HS-27A (cell line): ENCODE measurements around the gene GDAP2.
"Not testable (repeated sequence)": the region's sequence is repeated elsewhere in the genome, so short reads cannot be mapped to it uniquely, and the experiment has no call there.

Source experiments
- DNase-seq: peaks from one replicate; pipeline ENCODE4 v3.0.0-alpha.2; 2012; ENCODE audit warnings: low read depth, missing footprints

Gene GDAP2

DNA sequence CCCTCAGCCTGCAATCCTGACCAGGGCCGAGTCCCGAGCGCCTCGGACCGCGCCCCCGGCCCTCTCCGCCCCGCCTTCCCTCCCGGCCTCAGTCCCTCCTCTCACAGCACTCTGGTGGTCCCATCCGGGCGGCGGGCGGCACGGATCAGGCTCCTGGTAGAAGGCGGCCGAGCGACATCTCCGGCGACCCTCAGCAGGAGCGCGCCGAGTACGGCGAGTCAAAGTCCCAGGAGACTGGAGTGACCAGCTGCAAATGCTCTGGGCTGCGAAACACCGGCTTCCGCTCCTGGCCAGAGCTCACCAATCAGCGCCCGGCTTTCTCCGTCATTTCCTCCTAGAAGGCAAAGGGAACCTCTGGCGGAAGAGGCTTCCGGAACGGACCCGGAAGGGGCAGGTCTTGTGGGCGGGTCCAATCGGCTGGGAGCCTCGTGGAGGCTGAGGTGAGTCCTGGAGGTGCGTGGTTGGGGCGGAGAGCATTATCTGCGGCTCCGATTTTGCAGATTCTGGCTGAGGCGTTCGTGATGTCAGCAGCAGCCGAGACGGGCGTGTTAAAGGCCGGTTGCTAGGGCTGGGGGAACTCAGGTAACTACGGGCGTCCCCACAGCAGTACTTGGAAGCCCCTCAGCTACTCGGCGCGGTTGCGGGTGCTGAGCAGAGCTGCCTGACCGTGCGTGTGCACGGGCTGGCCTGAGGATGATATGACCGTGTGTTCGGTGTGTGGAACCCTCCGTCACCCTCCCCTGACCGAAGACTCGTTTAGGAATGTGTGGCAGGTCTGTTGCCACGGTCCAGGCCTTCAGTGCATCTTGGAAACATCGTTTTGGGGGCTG lies at the start of gene GDAP2, which contains the start of gene WDR3:
Gene GDAP2, minus strand, starts transcription at position 279 of the 830 bp plus-strand sequence. CDS start 9,264 bp downstream, outside the sequence.
Gene WDR3, plus strand, starts transcription at position 397 of the 830 bp plus-strand sequence. CDS start 3,581 bp downstream, outside the sequence.
- DNase-seq = peak; percentile 96

DNA sequence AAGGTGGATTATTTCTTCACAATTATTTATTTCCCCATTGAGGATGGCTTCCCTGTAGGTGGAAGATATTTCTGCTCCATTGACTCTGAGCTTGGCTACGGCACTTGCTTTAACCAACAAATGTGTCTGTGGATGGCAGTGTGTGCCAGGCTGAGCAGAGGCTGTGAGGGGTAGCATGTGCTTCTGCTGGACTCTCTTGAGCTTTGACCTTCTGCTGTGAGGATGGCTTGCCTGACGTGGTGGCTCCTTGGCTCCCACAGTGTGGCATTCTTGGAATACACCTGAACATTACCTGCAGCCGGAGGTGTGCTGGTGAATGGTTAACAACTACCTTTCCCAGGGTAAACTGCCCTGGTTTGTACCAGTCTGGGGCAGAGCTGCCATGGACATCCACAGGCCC lies 47.0 kb upstream of the GDAP2 start:
- no peak for DNase-seq

- no peak for DNase-seq
These were observed 42.4 kb upstream of the GDAP2 start for GRCh38 chr1:117971777-117972176.

DNA sequence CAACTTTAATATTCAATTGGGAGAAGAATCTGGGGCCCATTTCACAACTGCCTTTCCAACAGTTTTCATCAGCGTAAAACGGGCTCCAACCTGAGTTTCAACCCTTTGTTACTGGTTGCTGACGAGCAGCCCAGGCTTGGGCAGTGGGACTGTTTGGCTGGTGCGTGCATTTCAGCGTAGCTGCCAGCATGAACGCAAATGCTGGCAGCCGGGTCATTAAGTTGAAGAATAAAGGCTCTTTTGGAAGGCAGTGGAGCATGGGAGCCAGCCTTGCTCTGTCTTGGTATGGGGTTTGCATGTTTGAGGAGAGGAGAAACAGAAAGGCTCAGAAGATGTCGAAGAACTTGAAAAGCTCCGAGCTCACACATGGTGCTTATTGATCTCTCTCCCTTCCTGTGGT lies 40.8 kb upstream of the GDAP2 start:
- DNase-seq = no peak

DNA sequence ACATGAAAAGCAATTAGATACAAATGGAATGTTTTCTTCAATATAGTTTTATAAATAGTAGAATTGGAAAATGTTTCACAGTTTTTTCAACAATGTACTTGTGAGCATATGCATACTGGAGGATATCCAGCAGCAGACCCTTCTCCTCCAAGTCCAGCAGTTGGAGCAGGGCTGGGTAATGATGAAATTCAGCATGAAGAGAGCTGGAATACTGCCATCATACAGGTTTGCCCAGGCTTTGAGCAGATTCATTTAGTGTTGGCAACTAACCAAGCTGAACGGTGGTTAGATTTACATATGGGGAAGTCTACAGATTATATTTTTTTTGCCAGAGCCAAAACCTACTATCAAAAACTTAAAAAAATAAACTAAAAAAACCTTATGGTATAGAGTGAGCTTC lies 38.5 kb upstream of the GDAP2 start:
- no peak for DNase-seq

DNA sequence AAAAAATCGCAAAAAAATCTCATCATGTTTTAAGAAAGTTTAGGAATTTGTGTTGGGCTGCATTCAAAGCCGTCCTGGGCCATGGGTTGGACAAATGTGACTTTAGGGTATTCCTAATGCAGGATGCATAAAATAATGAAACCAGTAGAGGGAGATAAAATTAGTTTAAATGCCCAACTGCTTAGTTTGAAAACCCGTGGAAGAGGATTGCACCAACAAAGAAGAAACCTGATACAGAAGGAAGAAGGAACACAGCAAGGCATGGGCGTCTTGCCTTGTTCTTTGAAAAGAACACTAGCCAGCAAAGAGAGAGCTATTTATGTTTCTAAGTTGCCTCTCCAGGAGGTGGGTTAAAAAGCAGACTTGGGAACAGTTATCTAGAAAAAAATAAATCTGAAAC lies 38.1 kb upstream of the GDAP2 start:
- DNase-seq = no peak

DNA sequence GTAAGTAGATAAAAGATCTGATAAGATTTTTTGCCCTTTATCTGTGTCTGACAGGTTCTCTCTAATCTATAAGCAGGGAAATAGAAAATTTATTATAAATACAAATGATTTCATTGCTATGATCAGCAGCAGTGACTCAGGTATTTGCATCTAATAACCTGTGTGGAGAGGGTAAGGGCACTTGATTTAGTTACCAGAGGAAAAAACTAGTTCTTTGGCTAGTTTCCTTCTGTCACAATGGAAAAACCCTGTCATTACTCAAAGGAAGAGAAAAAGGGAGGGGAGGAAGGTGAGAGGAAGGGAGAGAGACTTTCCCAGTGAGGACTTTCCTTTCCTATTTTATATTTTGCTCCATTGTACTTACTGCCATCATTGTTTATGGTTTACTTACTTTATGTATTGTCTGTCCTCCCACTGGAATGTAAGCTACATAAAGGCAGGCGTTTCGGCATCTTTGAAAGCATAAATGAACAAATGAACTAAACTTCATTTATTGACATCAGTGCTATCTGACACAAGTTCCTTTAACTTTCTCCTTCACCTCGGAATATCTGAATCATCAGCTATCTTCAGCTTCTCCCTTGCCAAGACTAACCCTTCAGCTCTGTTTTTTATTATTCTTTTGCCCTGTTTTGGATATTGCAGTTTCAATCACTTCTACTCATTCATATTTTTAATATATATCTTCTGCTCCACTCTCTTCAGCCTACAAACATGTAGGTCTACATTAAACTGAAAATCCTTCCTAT lies 35.0 kb upstream of the GDAP2 start:
- DNase-seq = no peak

DNA sequence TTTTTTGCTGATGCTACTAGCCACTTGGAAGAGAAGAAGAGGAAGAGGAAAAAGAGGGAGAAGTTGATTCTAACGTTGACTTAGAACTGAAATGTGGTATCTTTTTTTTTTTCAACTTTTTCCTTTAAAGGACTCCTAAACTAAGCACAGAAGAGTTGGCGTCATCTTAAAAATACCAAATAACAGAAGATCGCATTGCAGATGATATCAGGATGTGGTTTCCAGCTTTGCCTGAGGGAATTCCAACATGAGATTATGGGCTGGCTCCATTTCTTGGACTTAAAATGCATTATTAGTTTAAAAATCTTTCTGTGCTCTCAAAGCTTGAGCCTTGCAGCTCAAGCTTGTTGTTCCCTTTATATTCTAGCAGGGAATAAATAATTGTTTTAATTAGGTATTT lies 29.9 kb upstream of the GDAP2 start:
- no peak for DNase-seq

DNA sequence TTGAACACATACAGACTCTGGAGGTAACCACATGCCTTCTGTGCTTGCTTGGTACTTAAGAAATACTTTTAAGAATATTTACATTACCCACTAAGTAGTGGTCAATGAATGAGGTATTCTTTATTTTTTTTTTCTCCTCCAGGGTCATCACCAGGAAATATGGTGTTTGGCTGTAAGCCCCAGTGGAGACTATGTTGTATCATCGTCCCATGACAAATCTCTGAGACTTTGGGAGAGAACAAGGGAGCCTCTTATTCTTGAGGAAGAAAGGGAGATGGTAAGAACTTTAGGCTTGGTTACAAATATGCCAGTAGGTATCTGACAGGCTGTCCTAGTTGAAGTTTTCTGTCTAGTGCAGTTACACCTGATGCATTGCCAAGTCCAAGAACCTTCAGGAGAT lies 23.0 kb upstream of the GDAP2 start:
- no peak for DNase-seq

- DNase-seq = no peak
These were observed 12.9 kb upstream of the GDAP2 start for GRCh38 chr1:117942293-117942692.

DNA sequence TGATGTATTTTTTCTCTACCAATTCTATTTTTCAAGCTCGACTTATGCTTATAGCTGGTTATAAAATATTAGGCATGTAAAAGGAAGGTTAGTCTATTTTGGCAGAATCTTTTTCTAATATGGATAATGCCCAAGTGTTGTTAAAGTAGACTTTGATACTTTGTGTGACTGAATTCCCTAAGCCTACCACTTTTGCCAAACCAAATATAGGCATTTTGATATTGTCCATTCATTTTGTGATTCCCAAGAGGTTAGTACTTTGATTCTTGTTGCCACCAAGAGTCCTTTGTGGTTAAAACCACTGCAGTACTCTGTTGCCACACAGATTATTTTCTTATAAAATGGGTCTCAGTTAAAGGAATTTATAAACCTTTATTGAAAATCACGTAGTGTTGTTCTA lies 4.3 kb upstream of the GDAP2 start:
- no peak for DNase-seq

GRCh38 chr1:117932576-117932975 lies 3.2 kb upstream of the GDAP2 start:
- DNase-seq = no peak

GRCh38 chr1:117930484-117930883 lies 1.1 kb upstream of the GDAP2 start:
- no peak for DNase-seq

GRCh38 chr1:117930173-117930447 lies 689 bp upstream of the GDAP2 start:
- no peak for DNase-seq

GRCh38 chr1:117928881-117929342 lies 509 bp downstream of the GDAP2 start:
- peak; percentile 42 for DNase-seq

- no peak for DNase-seq
These were observed 3.4 kb downstream of the GDAP2 start for GRCh38 chr1:117925981-117926380.

GRCh38 chr1:117922717-117923116 lies 6.7 kb downstream of the GDAP2 start:
- DNase-seq = not testable (repeated sequence)

- no peak for DNase-seq
These were observed 7.4 kb downstream of the GDAP2 start for GRCh38 chr1:117921991-117922390.

GRCh38 chr1:117919376-117919775 lies 10.0 kb downstream of the GDAP2 start:
- no peak for DNase-seq

DNA sequence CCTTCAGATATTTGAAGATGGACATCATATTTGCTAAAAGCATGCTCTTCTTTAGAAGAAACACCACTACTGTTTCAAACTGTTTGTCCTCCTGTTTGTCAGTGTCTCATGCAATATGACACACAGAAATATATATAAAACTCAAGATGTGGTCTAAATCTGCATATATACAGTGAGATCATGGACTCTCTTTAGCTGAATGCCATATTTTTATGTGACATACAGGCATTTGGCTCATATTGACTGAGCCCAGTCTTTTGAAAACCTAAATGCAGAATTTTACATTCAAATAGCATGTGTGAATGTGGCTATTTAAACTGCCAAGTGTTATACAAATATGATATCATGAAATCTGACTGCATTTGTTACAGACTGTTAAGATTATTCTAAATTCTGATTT lies 18.4 kb downstream of the GDAP2 start:
- no peak for DNase-seq

DNA sequence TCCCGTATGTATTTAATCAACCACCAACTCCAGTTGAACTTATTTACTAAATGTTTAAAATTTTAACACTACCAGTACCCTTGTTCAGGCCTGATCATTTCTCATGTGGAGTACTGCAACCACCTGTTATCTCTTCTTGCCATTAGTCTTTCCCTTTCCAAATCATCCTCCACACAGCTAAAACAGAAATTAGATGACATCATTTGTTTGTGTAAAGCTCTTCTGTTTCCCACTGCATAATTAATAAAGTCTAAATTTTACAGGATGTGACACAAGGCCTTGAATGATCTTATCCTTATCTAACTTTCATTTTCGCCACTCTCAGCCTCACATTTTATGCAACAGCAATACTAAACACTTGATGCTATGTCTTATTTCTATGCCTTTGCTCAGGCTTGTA lies 24.4 kb downstream of the GDAP2 start:
- no peak for DNase-seq

DNA sequence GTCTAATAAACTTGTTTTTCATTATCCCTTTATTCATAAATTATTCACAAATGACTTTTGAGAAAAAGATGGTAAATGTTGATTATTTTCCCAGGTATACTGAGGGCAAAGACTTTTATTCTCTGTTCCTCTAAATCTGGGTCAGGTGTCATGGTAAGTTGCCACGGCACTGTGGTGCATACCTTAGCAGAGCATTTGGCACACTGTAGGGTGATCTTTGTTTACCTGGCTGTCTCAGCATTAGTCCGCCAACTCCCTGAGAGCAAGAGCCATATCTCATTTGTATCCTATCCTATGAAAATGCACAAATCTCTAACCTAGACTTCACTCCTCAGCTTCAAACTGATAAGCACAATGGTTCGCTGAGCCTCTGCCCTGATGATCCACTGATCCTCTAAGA lies 24.9 kb downstream of the GDAP2 start:
- DNase-seq = no peak

GRCh38 chr1:117902944-117903343 lies 26.5 kb downstream of the GDAP2 start:
- DNase-seq = no peak
